SH-SY5Y (cell line): Measurements from ENCODE around the gene FOXN3.

ENCODE experiments used
- GATA2 ChIP-seq: IDR thresholded peaks from 2 replicates; pipeline ENCODE4 v1.6.1; 2011; ENCODE audit warnings: mild to moderate bottlenecking, low read depth, low read length
- GATA3 ChIP-seq: IDR thresholded peaks from 2 replicates; pipeline ENCODE4 v1.6.1; 2011; ENCODE audit warnings: low read depth, mild to moderate bottlenecking, low read length, moderate library complexity

DNA sequence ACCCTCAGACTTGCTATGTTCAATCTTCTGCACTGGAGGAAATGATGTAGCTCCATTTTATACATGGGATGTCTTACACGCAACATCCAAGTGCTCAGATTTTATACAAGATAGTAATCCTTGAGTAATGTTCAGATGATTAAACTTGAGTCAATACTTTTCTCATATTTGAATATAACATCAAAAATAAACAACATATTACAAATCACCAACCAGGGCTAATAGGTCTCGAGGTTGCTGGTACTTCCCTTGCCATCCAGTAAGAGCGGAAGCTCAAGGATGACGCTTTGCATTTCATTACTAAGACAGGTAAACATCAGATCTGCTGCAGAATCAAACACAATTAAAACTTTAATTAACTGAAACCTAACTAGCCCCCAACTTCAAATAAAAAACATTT is 97.3 kb downstream of the FOXN3 start:
- TF ChIP-seq GATA3 (no peak), GATA2 (no peak)
